ENCODE data around the gene ANK3. TPM values are rescaled to one million over a fixed set of nuclear protein-coding genes. Genes with fewer than 3 reads are reported as not detected.

The ANK3 gene
- total RNA-seq, 1 experiment from 2014 or later = 6.7 TPM

DNA sequence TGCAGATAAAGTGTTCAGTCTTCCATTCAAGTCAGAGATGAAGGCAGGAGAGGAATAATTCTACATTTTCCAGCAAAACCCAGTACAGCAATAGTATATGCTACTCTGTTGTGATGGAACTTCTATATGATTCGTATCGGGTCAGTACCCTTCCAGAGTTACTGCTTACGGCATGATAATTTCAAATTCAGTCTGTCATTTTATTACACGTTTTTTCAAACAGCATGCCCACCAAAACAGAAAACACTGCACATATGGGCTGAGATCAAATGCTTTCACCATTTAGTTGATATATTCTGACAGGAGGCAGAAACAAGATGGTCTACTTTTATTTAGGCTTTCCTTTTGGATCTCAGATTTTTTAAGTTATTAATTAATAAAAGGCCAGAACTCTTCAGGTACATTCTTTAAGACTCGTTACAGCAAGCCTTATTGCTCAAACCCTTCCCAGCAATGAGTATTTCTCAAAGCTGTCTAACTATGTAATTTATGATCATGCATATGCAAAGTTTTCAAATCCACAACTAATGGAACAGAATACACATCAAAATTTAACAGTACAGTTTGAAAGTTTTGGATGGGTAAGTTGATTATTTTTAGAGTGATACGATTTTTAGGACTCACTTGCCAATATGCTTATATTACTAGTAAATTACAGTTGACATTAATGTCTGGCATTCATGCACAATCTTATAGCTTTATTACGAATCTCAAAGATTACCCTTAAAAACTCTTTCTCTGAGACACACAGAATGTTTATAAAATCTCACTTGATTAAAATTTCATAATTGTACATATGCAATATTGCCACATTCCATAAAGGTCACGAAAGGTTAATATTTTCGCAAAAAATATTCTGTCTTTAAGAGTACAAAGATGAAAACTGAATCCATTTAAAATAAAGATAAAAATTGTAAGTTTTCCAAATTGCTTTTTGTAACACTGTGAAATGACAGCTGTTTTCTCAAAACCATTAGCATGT, 91.0 kb downstream of the ANK3 start:
- TF ChIP-seq, protein P1, sequence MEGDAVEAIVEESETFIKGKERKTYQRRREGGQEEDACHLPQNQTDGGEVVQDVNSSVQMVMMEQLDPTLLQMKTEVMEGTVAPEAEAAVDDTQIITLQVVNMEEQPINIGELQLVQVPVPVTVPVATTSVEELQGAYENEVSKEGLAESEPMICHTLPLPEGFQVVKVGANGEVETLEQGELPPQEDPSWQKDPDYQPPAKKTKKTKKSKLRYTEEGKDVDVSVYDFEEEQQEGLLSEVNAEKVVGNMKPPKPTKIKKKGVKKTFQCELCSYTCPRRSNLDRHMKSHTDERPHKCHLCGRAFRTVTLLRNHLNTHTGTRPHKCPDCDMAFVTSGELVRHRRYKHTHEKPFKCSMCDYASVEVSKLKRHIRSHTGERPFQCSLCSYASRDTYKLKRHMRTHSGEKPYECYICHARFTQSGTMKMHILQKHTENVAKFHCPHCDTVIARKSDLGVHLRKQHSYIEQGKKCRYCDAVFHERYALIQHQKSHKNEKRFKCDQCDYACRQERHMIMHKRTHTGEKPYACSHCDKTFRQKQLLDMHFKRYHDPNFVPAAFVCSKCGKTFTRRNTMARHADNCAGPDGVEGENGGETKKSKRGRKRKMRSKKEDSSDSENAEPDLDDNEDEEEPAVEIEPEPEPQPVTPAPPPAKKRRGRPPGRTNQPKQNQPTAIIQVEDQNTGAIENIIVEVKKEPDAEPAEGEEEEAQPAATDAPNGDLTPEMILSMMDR (IDR thresholded peaks at IDR 0.05; ENCODE audit: unreplicated experiment) = no peak
- no peaks in the 10 kb centered on the region for H3K9me3 Mint-ChIP-seq (ENCODE audit: unreplicated experiment)
- no peak overlapping the region for H3K4me3 Mint-ChIP-seq (ENCODE audit: unreplicated experiment)
- no peaks in the 10 kb centered on the region for H3K4me1 Mint-ChIP-seq (ENCODE audit: insufficient read depth, unreplicated experiment)
- H3K36me3 Mint-ChIP-seq (ENCODE audit: insufficient read depth, unreplicated experiment) = no peaks in the 10 kb centered on the region
- H3K27me3 Mint-ChIP-seq (ENCODE audit: insufficient read depth, unreplicated experiment) = no peaks in the 10 kb centered on the region
- no TSS peak for BruUV-seq (replicated peaks)
- DNase-seq (ENCODE audit: unreplicated experiment) = no peak
- H3K27ac Mint-ChIP-seq (ENCODE audit: low read depth, unreplicated experiment) = no peak overlapping the region
- ChIA-PET CTCF (interaction anchor here (0.7 kb wide), 1 partner anchor 14 kb away, joined by 4 read pairs; no protein-coding TSS in a partner anchor), POLR2A (interaction anchor here (0.7 kb wide), 1 partner anchor 220 kb away, joined by 3 read pairs; no protein-coding TSS in a partner anchor)
- intact Hi-C loops (cut with micrococcal nuclease) = no loop called here

DNA sequence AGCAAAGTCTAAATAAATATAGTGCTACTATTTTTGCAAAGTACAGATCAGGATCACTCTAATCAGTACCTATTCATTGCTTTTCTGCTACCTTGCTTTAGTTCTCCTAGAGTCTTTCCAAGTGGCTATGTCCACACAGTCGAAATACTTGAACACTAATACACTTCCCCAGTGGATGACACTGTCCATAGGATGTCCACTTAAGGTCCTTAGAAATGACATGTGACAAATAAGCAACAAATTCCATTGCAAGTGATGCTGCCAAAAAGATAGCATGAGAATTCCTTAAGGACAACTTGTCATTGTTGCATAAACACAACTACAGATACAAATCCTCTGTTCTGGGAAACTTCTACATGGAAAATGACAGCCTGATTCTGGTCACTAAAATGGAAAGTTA, 93.6 kb downstream of the ANK3 start:
- TF ChIP-seq, protein P1 (IDR thresholded peaks at IDR 0.05; ENCODE audit: unreplicated experiment) = no peak
- no peaks in the 10 kb centered on the region for H3K4me1 Mint-ChIP-seq (ENCODE audit: insufficient read depth, unreplicated experiment)
- H3K9me3 Mint-ChIP-seq (ENCODE audit: unreplicated experiment) = no peaks in the 10 kb centered on the region
- H3K27ac Mint-ChIP-seq (ENCODE audit: low read depth, unreplicated experiment) = no peak overlapping the region
- no peak for DNase-seq (ENCODE audit: unreplicated experiment)
- CTCF ChIA-PET = no interaction called here
- intact Hi-C loops (cut with micrococcal nuclease) = no loop called here
- no peaks in the 10 kb centered on the region for H3K36me3 Mint-ChIP-seq (ENCODE audit: insufficient read depth, unreplicated experiment)
- BruUV-seq (replicated peaks) = no TSS peak
- POLR2A ChIA-PET = no interaction called here
- no peaks in the 10 kb centered on the region for H3K27me3 Mint-ChIP-seq (ENCODE audit: insufficient read depth, unreplicated experiment)
- H3K4me3 Mint-ChIP-seq (ENCODE audit: unreplicated experiment) = no peak overlapping the region

DNA sequence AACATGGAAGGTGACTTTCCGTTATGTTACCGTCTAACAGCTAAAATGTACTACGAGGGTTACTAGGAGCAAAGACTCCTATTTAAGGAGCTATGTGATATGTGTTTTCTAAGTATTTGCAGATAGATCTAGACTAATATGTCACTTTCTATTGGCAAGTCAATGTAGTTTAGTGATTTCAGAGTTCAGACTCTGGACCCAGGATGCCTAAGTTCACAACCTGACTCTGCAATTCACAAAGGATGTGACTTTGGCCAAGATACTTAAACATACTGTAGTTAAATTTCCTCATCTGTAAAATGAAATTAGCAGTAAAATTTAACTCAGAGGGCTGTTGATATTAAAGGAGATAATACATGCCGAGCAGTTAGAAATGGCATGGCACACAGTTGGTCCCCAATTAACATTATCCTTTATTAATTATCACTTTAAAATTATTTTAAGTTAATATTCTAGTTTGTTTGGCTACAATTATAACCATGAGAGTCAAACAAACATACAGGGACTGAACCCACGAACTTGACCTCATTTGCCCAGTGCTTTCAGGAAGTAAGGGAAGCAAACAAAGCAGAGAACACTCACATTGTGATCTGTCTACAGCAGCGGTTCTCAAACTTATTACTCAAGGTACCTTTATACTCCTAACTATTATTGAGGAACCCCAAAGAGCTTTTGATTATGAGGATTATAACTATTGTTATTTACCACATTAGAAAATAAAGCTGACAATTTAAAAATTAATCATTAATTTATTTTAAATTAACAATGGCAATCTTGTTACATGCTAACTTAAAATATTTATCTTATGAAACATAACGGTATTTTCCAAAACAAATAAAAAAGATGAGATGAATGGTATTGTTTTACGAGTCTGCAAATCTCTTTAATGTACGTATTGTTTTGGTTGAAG, 94.4 kb downstream of the ANK3 start:
- Mint-ChIP-seq H3K27me3 (ENCODE audit: insufficient read depth, unreplicated experiment) (no peaks in the 10 kb centered on the region), H3K4me1 (ENCODE audit: insufficient read depth, unreplicated experiment) (no peaks in the 10 kb centered on the region), H3K9me3 (ENCODE audit: unreplicated experiment) (no peaks in the 10 kb centered on the region), H3K4me3 (ENCODE audit: unreplicated experiment) (no peak overlapping the region), H3K36me3 (ENCODE audit: insufficient read depth, unreplicated experiment) (no peaks in the 10 kb centered on the region), H3K27ac (ENCODE audit: low read depth, unreplicated experiment) (no peak overlapping the region)
- TF ChIP-seq, protein P1 (IDR thresholded peaks at IDR 0.05; ENCODE audit: unreplicated experiment) = no peak
- no peak for DNase-seq (ENCODE audit: unreplicated experiment)
- ChIA-PET POLR2A (interaction anchor here (0.6 kb wide), 1 partner anchor 1713 kb away, joined by 3 read pairs; no protein-coding TSS in a partner anchor), CTCF (no interaction called here)
- intact Hi-C loops (cut with micrococcal nuclease) = no loop called here
- no TSS peak for BruUV-seq (replicated peaks)

Measured in MCF 10A (cell line).